Left hindlimb (tissue), 1 donor: ENCODE data around the gene CPSF3.
A peak's percentile ranks its signal among the peaks of the same experiment; 100 is the strongest.
"Not testable (repeated sequence)": the region's sequence is repeated elsewhere in the genome, so short reads cannot be mapped to it uniquely, and the experiment has no call there.

Experiments
- DNase-seq: peaks from one replicate; pipeline ENCODE4 v3.0.0-alpha.2; 2018

The CPSF3 gene

DNA sequence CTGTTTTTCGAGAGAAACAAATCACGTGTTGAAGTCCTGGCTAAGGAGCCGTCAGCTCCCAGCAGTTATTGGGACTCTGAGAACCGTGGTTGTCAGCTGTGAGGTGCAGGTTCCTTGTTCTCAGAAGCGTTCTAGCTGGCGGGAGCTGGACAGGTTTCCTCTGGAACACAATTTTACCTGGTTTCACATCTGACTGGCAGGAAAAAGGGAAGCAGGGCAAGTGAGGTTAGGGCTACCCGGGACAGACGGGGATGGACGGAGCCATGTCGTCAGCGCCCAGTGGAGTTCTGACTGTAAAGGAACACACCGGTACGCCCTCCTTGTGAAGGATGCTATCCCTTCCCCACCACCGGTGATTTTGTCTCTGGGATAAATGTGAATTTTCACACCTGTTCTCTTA lies 26.3 kb upstream of the CPSF3 start:
- no peak for DNase-seq

DNA sequence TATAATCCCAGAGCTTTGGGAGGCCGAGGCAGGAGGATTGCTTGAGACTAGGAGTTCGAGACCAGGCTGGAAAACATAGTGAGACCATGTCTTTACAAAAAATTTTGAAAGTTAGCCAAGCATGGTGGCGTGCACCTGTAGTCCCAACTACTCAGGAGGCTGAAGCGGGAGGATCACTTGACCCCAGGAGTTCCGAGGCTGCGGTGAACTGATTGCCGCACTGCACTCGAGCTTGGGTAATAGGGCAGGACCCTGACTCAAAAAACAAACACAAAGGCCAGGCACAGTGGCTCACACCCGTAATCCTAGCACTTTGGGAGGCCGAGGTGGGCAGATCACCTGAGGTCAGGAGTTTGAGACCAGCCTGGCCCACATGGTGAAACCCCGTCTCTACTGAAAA lies 25.2 kb upstream of the CPSF3 start:
- not testable (repeated sequence) for DNase-seq

GRCh38 chr2:9398881-9399780 lies 24.3 kb upstream of the CPSF3 start:
- DNase-seq, result no peak

DNA sequence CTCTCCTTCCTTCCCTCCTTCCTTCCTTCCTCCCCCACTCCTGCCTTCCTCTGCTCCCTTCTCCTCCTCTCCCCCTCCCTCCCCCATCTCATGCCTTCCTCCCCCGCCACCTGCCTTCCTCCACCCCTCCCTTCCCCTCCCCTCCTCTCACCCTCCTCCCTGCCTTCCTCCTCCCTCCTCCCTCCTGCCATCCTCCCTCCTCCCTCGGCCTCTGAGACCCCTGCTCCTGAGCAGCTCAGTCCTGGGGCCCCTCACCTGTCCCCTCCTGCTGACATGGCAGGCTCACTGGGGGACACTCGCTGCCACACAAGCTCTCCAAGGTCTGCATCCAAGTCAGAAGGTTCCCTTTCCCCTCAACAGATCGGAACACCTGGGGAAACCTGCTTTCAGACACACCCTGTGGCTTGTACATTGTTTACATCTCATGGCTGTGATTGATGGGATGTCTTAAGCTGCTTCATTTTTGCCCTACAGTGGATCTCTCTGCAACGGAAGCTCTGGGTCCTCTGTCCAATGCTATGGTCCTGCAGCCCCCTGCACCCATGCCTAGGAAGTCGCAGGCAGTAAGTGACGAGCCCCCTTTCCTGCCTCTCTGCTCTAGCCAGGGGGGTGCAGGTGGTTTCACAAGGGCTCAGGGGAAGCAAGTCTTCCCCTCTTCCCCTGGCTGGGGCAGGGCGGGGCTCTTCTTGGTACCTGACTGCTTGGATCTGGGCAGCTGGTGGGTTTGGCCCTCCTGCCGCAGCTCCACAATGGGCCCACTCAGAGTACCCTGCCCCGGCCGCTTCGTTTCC lies 23.0 kb upstream of the CPSF3 start:
- no peak for DNase-seq

GRCh38 chr2:9401059-9401547 lies 22.4 kb upstream of the CPSF3 start:
- no peak for DNase-seq

GRCh38 chr2:9401646-9402371 lies 21.6 kb upstream of the CPSF3 start:
- DNase-seq, result no peak

- no peak for DNase-seq
Measured at GRCh38 chr2:9403924-9404323, 19.5 kb upstream of the CPSF3 start.

DNA sequence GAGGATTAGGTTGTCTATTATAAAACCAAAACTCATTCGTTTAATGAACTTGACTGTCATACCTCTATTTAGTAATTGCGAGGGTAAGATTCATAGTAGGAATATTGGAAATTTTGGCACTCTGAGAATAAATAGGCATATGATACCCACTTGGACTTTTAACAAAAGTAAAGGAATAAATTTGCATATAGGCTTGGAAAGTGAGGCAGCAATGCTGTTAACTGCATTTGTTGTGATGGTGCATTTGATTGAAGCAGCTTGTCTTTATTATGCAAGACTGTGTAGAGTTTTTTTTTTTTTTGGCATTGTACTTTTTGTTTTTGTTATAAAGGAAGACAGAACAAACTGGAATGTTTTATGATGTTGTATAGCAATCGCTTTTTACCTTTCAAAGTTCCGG lies 19.0 kb upstream of the CPSF3 start:
- DNase-seq, result no peak

GRCh38 chr2:9405636-9406035 lies 17.8 kb upstream of the CPSF3 start:
- no peak for DNase-seq

GRCh38 chr2:9406529-9407362 lies 16.7 kb upstream of the CPSF3 start:
- no peak for DNase-seq

DNA sequence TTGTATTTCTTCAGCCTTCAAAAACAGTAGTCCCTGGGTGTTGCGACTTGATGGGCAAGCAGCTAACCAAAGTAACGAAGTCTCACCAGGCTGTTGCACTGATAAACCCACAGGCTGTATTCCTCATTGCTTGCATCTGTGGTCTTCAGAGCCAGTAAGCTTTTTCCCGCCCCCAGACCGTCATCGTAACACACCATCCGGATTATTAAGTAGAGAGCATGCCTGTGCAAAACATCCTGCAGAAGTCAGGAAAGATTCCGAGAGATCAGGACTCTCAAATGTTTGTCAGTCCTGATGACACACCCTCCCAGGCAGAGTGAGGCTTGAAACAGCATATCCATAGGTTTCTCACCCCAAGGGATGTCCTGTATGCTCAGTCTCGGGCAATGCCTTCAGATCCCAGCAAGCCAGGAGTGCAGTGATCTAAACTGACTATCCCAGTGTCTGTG lies 16.1 kb upstream of the CPSF3 start:
- no peak for DNase-seq

- peak; percentile 46 for DNase-seq
Measured at GRCh38 chr2:9408641-9409151, 14.8 kb upstream of the CPSF3 start.

- DNase-seq, result no peak
Measured at GRCh38 chr2:9410108-9410507, 13.3 kb upstream of the CPSF3 start.

GRCh38 chr2:9412781-9413180 lies 10.7 kb upstream of the CPSF3 start:
- DNase-seq, result no peak

DNA sequence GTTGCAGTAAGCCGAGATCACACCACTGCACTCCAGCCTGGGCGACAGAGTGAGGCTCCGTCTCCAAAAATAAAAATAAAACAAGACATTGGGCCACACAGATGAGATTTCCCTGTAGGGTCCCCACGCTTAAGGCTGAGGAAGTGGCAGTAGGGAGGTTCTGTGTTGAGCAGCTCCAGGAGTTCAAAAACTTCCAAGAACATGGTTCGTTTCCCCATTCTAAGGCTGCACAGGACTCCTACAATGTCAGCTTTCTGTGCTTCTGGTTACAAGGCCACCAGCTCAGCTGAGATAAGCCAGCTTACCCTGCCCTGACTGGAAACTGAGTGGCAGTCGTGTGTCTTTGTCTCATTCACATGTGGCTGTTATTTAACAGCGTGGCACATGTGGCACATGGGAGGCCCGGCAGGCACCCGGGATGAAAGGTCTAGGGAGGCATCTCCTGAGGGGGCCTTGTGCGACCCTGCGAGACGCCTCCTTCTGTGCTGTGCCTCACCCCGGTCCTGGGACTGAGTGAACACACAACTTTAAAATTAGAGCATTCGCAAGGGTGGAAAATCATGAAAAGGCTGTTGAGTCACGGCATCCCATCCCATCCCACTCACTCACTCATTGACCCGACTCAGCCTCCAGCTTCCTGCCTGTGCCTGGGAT lies 7.8 kb upstream of the CPSF3 start:
- no peak for DNase-seq

DNA sequence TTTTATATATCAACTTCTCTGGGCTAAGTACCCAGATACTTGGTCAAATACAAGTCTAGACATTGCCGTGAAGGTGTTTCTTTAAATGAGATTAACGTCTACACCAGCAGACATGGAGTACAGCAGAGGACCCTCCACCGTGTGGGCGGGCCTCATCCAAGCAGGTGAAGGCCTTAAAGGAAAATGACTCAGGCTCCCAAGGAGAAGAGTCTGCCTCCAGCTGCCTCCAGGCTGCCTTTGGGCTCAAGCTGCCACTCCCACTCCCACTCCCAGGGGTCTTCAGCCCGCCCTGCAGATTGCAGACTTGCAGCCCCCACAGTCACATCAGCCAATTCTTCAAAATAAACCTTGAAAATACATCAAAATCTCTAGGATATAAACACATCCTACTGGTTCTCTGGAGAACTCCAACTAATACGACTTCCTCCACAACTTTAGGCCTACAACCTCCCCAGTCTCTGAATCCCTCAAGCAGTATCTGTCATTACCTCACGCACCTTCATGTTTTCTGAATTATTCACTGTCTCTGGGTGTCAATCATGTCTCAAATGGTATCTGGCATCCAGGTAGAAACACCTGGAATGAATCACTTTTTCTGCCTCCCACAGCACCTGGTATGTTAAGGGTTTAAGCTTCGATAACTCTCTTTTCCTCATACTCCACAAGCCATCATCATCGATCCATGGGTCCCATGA lies 7.0 kb upstream of the CPSF3 start:
- DNase-seq, result no peak

GRCh38 chr2:9416962-9417316 lies 6.5 kb upstream of the CPSF3 start:
- DNase-seq, result no peak

DNA sequence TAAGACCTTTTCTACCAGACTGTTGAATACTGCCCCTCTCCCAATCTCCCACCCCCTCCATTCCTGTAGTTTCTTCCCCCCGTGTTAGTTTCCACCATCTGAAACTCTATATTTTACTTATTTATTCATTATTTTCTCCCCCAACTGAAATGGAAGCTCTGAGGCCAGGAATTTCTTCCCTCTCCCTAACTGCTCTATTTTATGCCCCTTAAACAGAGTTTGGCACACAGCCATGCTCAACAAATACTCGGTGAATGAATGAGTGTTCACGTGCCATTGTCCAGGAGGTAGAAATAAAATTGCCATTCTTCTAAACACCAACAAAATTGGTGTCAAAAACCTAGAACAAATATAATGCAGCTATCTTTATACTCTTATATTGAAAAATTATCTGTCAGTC lies 5.7 kb upstream of the CPSF3 start:
- no peak for DNase-seq

GRCh38 chr2:9418746-9419145 lies 4.7 kb upstream of the CPSF3 start:
- DNase-seq, result no peak

DNA sequence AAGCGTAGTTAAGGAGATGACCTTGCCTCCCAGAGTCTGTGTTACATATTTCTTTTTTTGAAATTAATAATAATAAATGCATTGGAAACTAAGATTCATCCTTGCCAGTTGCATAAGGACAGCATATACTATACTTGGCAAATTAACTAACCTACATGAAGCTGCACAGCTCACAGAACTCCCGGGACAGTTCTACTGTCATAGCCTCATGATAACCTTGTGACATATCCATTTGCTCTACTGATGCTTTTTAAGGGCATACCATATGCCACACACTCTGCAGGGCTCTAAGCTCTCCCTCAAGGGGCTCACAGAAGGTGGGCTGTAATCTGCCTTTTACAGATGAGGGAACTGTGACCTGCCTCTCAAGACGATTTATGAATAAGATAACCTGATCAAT lies 3.9 kb upstream of the CPSF3 start:
- no peak for DNase-seq

- no peak for DNase-seq
Measured at GRCh38 chr2:9420495-9420894, 3.0 kb upstream of the CPSF3 start.
